Activated CD8-positive, alpha-beta memory T cell treated with anti-CD3 and anti-CD28 coated beads, Interleukin-2, amount 50 U/mL, for 24 hours (primary cell): ENCODE measurements around the gene RAD21L1.

Experiments used
- DNase-seq: peaks from one replicate; pipeline ENCODE4 v3.0.0-alpha.2; 2020; ENCODE audit errors: extremely low read depth

Gene RAD21L1

GRCh38 chr20:1272368-1273100 is 46.7 kb downstream of the RAD21L1 start:
- DNase-seq: no peak

- DNase-seq: no peak
Measured at GRCh38 chr20:1273366-1273765, 47.5 kb downstream of the RAD21L1 start.

DNA sequence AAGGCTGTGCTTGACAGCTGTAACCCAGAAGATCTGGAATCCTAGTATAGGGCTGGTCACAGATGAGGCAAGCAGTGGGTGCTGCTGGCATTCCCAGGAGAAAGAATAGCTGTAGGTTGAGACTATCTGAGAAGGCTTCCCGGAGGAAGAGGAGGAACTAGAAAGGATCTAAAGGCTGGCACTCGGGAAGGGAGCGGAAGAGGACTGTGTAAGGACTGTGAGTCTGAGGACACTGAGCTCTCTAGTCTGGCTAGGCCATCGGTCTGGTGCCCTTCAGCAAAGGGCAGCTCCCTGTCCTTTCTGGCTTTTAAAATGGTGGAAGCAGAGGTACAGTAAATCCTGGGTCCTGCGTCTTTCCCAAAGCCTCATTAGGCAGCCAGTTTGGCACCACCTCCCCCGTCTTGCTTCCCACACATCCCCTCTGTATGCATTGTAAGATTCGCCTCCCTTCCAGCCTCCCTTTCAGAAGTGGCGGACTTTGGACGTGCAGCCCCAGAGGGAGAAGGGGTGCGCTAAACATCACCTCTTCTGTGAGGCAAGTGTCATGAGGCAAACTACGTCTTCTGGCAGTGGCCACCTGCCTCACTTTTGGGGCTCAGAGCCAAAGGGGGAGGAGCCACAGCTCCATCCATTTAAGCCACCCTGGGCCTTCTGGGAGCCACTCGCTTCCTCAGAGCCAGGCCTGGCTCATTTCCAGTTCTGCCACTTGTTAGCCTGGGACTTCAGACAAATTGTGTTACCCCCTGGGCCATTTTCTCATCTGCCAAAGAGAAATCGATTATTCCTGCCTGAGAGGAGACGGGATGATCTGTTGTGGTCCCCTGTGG is 48.9 kb downstream of the RAD21L1 start:
- DNase-seq: no peak

GRCh38 chr20:1275919-1276318 is 50.1 kb downstream of the RAD21L1 start:
- no peak for DNase-seq

- no peak for DNase-seq
Measured at GRCh38 chr20:1277529-1278322, 51.9 kb downstream of the RAD21L1 start.

- no peak for DNase-seq
Measured at GRCh38 chr20:1278993-1279392, 53.1 kb downstream of the RAD21L1 start.

DNA sequence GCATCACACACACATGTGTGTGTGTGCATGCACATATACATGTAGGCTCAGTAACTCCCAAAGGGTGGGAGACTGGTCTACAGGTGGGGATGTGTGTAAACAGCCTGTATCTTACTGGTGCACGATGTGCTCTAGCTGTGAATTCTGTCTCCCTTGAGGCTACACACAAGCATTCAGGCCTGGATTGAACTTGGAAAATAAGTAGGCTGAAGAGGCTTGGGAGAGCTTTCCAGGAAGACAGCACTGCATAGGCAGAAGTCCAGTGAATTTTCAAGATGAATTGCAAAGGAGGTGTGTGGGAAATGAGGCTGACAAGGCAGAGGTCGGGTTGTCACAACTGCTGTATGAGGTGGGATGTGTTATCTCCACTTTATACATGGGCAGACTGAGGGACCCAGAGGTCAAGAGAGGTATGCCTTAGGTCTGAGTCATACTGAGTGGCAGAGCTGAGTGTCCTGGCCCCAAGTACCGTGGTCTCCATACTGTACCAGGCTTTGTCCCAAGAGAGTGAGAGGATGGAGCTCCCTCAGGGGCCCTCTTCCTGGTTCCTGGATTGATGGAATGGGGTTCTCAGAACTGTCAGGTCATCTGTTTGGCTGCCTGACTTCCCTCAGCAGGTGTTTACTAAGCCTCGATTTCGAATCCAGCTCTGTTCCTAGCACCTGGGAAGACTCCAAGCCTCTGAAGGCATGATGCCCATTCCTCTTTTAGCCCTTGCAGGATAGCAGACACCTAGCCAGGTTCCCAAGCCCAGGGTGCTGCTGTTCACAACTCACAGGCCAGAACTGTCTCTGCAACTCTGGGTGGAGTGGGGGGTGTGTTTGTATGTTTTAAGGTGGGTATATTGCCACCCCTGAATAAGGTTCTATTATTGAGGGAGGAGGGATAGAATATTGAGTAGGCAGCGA is 54.6 kb downstream of the RAD21L1 start:
- DNase-seq: no peak

- no peak for DNase-seq
Measured at GRCh38 chr20:1281279-1282057, 55.6 kb downstream of the RAD21L1 start.

DNA sequence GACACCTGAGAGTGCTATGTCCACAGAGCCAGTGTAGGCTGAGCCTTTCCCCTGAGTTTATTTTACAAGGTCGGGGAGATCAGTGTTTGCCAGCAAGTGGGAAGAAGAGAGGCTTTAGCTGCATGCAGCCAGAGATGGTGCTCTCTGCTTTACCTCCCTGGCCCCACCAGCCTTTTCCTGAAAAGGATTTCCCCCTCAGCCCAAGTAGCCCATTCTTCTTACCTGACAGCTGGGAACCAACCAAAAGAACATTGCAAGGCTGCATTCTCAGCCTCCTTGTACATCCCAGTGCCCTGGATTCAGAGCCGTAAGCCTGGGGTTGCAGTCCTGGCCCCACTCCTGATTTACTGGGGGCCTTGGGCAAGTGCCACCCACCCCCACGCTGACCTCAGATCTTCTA is 57.1 kb downstream of the RAD21L1 start:
- no peak for DNase-seq

DNA sequence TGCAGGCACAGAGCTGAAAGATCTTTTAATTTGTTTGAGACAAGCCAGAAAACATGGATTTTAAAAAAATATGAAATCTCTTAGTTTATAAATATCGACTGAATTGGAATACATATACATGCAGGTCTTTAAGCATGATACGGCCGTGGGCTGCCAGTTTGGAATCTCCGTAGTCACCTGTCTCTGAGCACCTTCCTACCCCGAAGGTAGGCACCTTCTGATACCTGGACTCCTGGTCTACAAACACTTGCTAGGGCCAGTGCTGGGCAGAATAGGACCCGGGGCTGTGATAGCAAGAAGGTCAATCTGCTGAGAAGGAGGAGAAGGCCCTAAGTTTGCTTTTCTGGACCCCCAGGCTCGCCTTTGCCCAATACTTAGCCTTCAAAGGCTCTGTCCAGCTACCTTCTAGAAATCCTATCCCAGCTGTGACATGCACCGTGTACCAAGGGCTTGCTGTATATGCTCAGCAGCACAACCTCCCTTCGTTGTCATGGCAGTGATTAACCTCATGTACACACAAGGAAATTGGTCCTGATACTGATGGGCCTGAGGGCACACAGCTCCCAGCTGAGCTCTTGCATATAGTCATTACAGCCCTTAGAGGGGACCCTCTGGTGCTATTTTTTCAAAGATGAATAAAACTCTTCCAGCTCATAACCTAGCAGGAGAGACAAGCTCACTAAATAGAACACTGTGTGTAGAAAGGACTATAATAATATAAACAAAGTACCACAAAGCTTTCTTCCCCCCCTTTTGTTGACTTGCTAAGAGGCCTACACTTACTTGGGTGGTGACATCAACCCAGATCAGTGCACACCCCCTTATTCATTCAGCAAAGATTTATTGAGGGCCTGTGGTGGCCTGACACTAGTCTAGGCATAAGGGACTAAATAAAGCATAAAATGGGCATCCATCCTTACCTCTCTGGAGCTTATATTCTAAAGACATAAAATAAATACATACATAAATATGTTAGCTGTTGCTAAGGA is 58.0 kb downstream of the RAD21L1 start:
- DNase-seq: no peak

GRCh38 chr20:1286267-1287024 is 60.6 kb downstream of the RAD21L1 start:
- DNase-seq: no peak

DNA sequence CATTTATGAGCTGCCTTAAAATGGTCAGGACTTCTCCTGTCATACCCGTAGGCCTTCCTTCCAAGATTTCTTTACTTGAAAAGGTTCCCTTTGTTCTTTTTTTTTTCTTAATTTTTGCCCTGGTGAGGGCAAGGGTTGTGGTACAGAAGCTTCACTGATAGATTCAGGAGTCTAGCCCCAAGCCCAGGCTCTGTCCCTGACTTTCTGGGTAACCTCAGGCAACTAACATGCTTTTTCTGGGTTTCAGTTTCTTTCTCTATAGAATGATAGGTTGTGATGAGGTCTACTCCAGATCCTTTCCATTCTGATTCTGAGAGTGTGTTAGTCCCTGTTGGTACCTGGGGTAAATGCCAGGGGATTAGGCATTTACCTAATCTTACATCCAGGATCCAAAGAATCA is 61.5 kb downstream of the RAD21L1 start:
- DNase-seq: no peak

DNA sequence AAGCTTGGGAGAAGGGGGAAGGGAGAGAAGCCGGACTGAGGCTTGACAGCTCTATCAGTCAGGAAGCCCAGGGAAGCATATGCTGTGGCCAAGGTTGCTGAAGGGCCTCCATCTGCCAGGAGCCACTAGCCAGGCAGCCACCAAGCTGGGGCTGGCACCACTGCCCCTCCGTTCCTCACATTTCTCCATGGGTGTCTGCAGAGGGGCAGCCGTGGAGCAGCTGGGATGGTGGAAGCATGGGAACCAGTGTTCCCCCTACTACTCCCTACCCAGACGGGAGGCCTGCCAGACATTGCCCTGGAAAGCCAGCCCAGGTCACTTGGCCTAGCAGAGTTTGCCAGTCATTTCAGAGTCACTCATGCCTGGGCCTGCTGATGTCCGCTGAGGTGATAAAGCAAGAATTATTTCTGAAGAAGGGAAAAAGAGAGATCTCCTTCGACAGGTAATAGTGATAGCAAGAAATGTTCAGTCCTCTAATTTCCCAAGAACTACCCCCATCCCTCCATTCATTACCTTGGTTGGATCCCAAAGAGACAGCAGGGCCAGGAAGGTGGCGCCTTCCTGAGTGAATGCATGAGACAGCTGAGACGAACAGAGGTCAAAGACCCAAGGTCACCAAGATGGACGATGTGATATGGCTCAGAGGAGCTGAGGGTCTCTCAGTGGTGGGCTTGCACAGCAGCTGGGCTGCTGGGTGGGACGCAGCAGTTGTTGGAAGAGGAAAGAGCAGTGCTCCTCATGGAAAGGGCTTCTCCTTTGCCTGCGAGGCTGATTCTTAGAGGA is 62.1 kb downstream of the RAD21L1 start:
- no peak for DNase-seq

GRCh38 chr20:1291191-1291741 is 65.4 kb downstream of the RAD21L1 start:
- no peak for DNase-seq

DNA sequence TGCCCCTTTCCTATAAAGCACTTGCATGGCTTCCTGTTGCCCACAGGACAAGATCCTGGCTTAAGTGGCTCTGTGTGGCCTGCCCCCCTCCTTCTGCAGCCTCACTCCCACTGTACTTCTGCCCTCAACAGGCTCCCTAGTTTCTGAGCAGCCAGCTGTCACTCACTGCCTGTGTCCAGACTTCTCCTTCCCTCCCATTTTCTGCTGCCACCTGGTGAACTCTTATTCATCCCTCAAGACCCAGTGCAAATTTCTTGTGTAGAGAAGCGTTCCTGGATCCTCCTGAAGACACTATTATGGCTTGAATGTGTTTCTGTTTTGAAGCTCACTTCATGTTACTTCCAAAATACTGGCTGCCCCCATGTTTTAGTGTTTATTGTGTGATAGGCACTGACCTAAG is 66.8 kb downstream of the RAD21L1 start:
- no peak for DNase-seq

- DNase-seq: no peak
Measured at GRCh38 chr20:1293641-1294379, 68.0 kb downstream of the RAD21L1 start.

- DNase-seq: no peak
Measured at GRCh38 chr20:1294497-1294896, 68.7 kb downstream of the RAD21L1 start.
